Keratinocyte (primary cell): ENCODE results near the gene MUC6. TPM values are rescaled to one million over a fixed set of nuclear protein-coding genes. Genes with fewer than 3 reads are reported as not detected.

ENCODE experiments used
- DNase-seq: peaks from one replicate; pipeline ENCODE4 v3.0.0-alpha.2; 2011; ENCODE audit warnings: low read depth, missing footprints, low spot score
- FAIRE-seq: peaks from 2 replicates; lab custom pipeline; 2011; peaks lifted over from hg19 to GRCh38; lab: Jason Lieb, UNC
- H2AFZ ChIP-seq: 2 replicates; pipeline ENCODE4 v1.6.0; 2012; ENCODE audit warnings: low read length, control low read depth, inconsistent platforms; ENCODE audit not compliant: control insufficient read depth
- H3K27ac ChIP-seq: 2 replicates; pipeline ENCODE4 v1.5.1; 2011; ENCODE audit warnings: low read length; ENCODE audit not compliant: control insufficient read depth, insufficient read depth
- H3K27me3 ChIP-seq: 3 replicates; pipeline ENCODE4 v1.6.0; 2011; ENCODE audit warnings: low read length; ENCODE audit not compliant: control insufficient read depth, insufficient read depth; ENCODE audit errors: extremely low read depth
- H3K36me3 ChIP-seq, 2 experiments: 2 replicates in 1 of 2; 3 replicates in 1 of 2; pipeline ENCODE4 v1.5.1; 2011; ENCODE audit warnings: low read length in 2 of 2, mild to moderate bottlenecking in 1 of 2; ENCODE audit not compliant: control insufficient read depth in 2 of 2, insufficient read depth in 2 of 2; ENCODE audit errors: extremely low read depth in 1 of 2
- H3K4me1 ChIP-seq: 3 replicates; pipeline ENCODE4 v1.5.1; 2011; ENCODE audit warnings: low read length; ENCODE audit not compliant: control insufficient read depth, insufficient read depth; ENCODE audit errors: extremely low read depth
- H3K4me2 ChIP-seq: 3 replicates; pipeline ENCODE4 v1.6.0; 2011; ENCODE audit warnings: low read depth, low read length; ENCODE audit not compliant: control insufficient read depth, insufficient read depth; ENCODE audit errors: extremely low read depth
- H3K4me3 ChIP-seq, 3 experiments: fragments of 200-600 bp in 1 of 3; sonication (generic) in 1 of 3; 2 replicates in 2 of 3; 3 replicates in 1 of 3; pipeline ENCODE4 v1.5.1; 2011 to 2016; ENCODE audit warnings: low read length in 3 of 3, mild to moderate bottlenecking in 3 of 3, control low read depth in 2 of 3, inconsistent platforms in 1 of 3, low read depth in 1 of 3, mixed read lengths in 1 of 3, mixed run types in 1 of 3, moderate library complexity in 1 of 3; ENCODE audit not compliant: control insufficient read depth in 2 of 3, insufficient read depth in 2 of 3; ENCODE audit errors: extremely low read depth in 1 of 3
- H3K79me2 ChIP-seq: 2 replicates; pipeline ENCODE4 v1.6.0; 2012; ENCODE audit warnings: low read length; ENCODE audit not compliant: control insufficient read depth, insufficient read depth
- H3K9ac ChIP-seq: 3 replicates; pipeline ENCODE4 v1.6.0; 2011; ENCODE audit warnings: low read length; ENCODE audit not compliant: control insufficient read depth, insufficient read depth; ENCODE audit errors: extremely low read depth
- H3K9me1 ChIP-seq: 3 replicates; pipeline ENCODE4 v1.6.0; 2011; ENCODE audit warnings: low read length; ENCODE audit not compliant: control insufficient read depth, insufficient read depth; ENCODE audit errors: extremely low read depth
- H3K9me3 ChIP-seq: 2 replicates; pipeline ENCODE4 v1.5.1; 2012; ENCODE audit warnings: low read depth, low read length; ENCODE audit not compliant: control insufficient read depth
- H4K20me1 ChIP-seq: 3 replicates; pipeline ENCODE4 v1.6.0; 2011; ENCODE audit warnings: low read length; ENCODE audit not compliant: control insufficient read depth, insufficient read depth; ENCODE audit errors: extremely low read depth
- EZH2 ChIP-seq: IDR thresholded peaks from one replicate; pipeline ENCODE4 v1.6.1; 2012; ENCODE audit warnings: inconsistent platforms, mild to moderate bottlenecking, low read length, moderate library complexity
- dilution Hi-C: fragments of 300-500 bp; cut with MboI; formaldehyde crosslinking; loops from one replicate; pipeline ENCODE4 v1.7.0; 2020; ENCODE audit warnings: low sequenced_read_pairs; ENCODE audit not compliant: extremely low pct_ligation_motif_present
- polyA minus RNA-seq, 3 experiments: library from RNA; depleted of rRNA, polyadenylated mRNA; stranded (reverse); fragments of >200 nt; gene quantifications; 1 replicate in 1 of 3; 2 replicates in 1 of 3; 3 replicates in 1 of 3; pipeline ENCODE4 v1.2.3, GENCODE V29; 2011
- polyA plus RNA-seq, 5 experiments: library from polyadenylated mRNA; depleted of rRNA in 3 of 5; stranded (reverse) in 3 of 5; stranded (forward) in 1 of 5; unstranded in 1 of 5; fragments of >200 nt; gene quantifications; 1 replicate in 1 of 5; 2 replicates in 3 of 5; 3 replicates in 1 of 5; pipeline versions ENCODE4 v1.2.1 to v1.2.3, GENCODE V29; 2011 to 2012; ENCODE audit warnings: missing spikeins in 2 of 5, low read depth in 1 of 5, low replicate concordance in 1 of 5
- TF ChIP-seq, protein P1 (sequence below), 3 experiments: IDR thresholded peaks in 1 of 3; conservative IDR thresholded peaks in 1 of 3; optimal IDR thresholded peaks in 1 of 3; 2 replicates in 2 of 3; 3 replicates in 1 of 3; pipeline versions ENCODE3 to v1.5.1; 2011; ENCODE audit warnings: low read length in 3 of 3, mild to moderate bottlenecking in 3 of 3, moderate library complexity in 2 of 3, control low read depth in 1 of 3, inconsistent platforms in 1 of 3; ENCODE audit not compliant: insufficient read depth in 2 of 3; ENCODE audit errors: extremely low read depth in 1 of 3

Gene MUC6, protein sequence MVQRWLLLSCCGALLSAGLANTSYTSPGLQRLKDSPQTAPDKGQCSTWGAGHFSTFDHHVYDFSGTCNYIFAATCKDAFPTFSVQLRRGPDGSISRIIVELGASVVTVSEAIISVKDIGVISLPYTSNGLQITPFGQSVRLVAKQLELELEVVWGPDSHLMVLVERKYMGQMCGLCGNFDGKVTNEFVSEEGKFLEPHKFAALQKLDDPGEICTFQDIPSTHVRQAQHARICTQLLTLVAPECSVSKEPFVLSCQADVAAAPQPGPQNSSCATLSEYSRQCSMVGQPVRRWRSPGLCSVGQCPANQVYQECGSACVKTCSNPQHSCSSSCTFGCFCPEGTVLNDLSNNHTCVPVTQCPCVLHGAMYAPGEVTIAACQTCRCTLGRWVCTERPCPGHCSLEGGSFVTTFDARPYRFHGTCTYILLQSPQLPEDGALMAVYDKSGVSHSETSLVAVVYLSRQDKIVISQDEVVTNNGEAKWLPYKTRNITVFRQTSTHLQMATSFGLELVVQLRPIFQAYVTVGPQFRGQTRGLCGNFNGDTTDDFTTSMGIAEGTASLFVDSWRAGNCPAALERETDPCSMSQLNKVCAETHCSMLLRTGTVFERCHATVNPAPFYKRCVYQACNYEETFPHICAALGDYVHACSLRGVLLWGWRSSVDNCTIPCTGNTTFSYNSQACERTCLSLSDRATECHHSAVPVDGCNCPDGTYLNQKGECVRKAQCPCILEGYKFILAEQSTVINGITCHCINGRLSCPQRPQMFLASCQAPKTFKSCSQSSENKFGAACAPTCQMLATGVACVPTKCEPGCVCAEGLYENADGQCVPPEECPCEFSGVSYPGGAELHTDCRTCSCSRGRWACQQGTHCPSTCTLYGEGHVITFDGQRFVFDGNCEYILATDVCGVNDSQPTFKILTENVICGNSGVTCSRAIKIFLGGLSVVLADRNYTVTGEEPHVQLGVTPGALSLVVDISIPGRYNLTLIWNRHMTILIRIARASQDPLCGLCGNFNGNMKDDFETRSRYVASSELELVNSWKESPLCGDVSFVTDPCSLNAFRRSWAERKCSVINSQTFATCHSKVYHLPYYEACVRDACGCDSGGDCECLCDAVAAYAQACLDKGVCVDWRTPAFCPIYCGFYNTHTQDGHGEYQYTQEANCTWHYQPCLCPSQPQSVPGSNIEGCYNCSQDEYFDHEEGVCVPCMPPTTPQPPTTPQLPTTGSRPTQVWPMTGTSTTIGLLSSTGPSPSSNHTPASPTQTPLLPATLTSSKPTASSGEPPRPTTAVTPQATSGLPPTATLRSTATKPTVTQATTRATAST (N-terminal part only)
- not detected in 3 replicates for polyA plus RNA-seq
- not detected for polyA plus RNA-seq (2011; ENCODE audit: low read depth)
- polyA plus RNA-seq (2011; cell fraction: cytosol; rRNA removed) = not detected in 2 replicates
- not detected in 2 replicates for polyA plus RNA-seq (2011; cell fraction: nucleus; rRNA removed)
- 0.07 and 0.14 TPM in 2 replicates for polyA plus RNA-seq (2012; ENCODE audit: low replicate concordance)
- polyA minus RNA-seq = 0.30 TPM in 1 of 3 replicates, not detected in the others
- polyA minus RNA-seq (2011; cell fraction: cytosol; rRNA and poly(A)+ RNA removed) = not detected
- polyA minus RNA-seq (2011; cell fraction: nucleus; rRNA and poly(A)+ RNA removed) = not detected in 2 replicates

DNA sequence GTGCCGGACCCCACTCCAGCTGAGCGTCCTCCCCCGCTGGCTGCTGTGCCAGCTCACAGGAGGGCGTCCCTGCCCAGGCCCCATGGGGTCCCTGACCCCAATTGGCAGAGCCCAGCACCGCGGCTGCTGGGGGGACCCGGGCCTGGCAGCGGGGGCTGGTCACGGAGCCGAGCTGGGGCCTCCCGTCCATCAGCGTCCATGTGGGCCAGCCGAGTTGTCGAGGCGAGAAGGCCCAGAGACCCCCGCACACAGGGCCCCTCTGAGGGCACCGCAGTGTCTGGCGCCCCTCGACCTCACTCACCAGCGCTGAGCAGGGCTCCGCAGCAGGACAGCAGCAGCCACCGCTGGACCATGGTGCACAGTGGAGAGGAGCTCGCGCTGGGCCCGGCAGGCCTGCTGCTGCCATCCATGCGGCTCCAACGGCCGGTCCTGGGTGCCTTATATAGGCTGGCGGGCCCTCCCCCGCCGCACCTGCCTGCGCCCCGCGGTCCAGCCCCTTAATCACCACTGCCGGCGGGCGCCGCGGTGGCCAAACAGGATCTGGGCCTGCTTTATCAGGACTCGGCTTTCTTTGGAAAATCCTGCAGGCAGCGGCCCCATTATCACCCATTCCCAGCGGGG is at the start of gene MUC6:
Gene MUC6, minus strand, starts transcription at position 416 of the 621 bp plus-strand sequence. Its CDS starts 63 bp downstream, at position 353.
- TF ChIP-seq, protein P1, sequence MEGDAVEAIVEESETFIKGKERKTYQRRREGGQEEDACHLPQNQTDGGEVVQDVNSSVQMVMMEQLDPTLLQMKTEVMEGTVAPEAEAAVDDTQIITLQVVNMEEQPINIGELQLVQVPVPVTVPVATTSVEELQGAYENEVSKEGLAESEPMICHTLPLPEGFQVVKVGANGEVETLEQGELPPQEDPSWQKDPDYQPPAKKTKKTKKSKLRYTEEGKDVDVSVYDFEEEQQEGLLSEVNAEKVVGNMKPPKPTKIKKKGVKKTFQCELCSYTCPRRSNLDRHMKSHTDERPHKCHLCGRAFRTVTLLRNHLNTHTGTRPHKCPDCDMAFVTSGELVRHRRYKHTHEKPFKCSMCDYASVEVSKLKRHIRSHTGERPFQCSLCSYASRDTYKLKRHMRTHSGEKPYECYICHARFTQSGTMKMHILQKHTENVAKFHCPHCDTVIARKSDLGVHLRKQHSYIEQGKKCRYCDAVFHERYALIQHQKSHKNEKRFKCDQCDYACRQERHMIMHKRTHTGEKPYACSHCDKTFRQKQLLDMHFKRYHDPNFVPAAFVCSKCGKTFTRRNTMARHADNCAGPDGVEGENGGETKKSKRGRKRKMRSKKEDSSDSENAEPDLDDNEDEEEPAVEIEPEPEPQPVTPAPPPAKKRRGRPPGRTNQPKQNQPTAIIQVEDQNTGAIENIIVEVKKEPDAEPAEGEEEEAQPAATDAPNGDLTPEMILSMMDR (optimal IDR thresholded peaks at IDR 0.05 in 1 of 3, IDR thresholded peaks at IDR 0.05 in 1 of 3, conservative IDR thresholded peaks at IDR 0.05 in 1 of 3; ENCODE audit: extremely low read depth in 1 of 3, insufficient read depth in 2 of 3, low read length in 3 of 3) = no peak
- no peak for TF ChIP-seq EZH2
- no peaks in the 10 kb centered on the region for H3K4me1 ChIP-seq
- H4K20me1 ChIP-seq = no peaks in the 10 kb centered on the region
- DNase-seq (no peak), FAIRE-seq (no peak)
- peaks cover 10% of the 10 kb centered on the region for H3K27me3 ChIP-seq
- no peaks in the 10 kb centered on the region for H3K36me3 ChIP-seq
- no peak within 1 kb of the TSS for H3K27ac ChIP-seq
- H3K4me3 ChIP-seq = no peak within 1 kb of the TSS
- H3K4me2 ChIP-seq = no peak within 1 kb of the TSS
- H3K79me2 ChIP-seq = no peaks in the 10 kb centered on the region
- H2AFZ ChIP-seq = no peak within 1 kb of the TSS
- H3K9me3 ChIP-seq = no peaks in the 10 kb centered on the region
- no peak within 1 kb of the TSS for H3K9ac ChIP-seq
- no peaks in the 10 kb centered on the region for H3K9me1 ChIP-seq
- dilution Hi-C loops = no loop called here
